GM18858 (cell line): ENCODE measurements around the gene PTPRU.

Source experiments
- ATAC-seq: cut with Tn5 transposase; IDR thresholded peaks from one replicate; pipeline ENCODE4 v1.9.1; 2021; ENCODE audit not compliant: unreplicated experiment

PTPRU gene

DNA sequence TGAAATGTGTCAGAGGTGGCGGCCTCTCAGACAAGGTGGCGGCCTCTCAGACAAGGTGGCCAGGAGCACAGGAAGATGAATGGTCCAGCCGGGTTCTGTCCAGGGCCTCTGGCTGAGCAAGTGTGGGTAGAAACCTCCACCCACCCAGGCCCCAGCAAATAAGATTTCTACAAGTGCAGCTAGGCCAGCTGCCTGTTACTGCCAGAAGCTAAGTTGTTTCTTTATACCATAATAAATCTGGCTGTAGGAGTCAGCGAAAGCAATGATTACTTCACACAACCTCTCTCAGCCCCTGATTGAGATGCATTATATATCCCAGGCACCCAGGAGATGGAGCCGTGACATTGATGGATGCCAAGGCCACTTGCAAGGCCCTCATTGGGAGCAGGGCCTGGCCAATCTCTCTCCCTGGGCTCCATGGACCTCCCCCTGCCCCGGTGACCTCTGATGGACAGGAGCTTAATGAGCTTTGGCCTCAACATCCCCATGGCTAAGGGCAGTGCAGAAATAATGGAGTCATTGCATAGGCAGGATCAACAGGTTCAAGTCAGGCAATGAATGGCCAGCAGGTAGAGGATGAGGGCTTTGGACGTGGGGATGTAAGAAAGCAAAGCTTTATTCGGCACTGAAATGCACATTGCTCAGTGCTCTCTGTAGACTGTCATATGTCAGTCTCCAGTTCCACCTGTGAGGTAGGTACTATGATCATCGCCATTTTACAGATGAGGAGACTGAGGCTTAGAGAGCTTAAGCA, 92.9 kb downstream of the PTPRU start:
- no peak for ATAC-seq

DNA sequence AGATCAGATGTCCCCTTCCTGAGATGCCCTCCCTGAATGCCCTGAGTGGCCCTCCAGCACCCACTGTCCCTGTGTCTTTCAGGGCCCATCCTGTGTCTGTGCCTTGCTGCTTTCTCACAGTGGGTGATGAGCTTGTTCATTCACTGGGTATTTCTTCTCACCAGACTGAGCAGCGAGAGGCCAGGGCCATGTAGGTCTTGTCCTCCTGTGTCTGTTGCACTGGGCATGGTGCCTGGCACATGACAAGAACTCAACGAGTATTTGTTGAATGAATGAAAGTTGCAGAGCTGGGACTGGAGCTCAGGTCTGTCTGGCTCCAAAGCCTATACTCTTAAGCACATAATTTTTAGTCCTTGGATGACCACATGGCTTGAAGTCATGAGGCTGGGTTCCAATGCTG, 93.8 kb downstream of the PTPRU start:
- ATAC-seq: no peak

DNA sequence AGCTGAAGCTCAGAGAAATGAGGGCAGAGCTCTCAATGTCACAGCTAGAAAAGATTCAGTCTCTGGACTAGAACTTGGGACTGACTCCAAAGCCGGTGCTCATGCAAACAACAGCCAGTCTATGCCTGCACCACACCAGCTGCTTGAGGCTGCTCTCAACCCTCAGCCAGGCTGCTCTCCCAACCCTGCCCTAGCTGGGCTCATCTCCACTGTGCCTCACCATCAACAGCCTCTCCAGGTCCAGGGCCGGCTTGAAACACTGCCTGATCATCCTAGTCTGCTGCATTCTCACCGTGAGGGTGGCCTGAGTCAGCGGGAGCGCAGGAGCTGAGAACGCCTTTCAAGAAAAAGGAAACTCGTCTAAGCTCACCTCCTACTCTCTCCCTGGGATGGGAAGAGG, 94.5 kb downstream of the PTPRU start:
- no peak for ATAC-seq

DNA sequence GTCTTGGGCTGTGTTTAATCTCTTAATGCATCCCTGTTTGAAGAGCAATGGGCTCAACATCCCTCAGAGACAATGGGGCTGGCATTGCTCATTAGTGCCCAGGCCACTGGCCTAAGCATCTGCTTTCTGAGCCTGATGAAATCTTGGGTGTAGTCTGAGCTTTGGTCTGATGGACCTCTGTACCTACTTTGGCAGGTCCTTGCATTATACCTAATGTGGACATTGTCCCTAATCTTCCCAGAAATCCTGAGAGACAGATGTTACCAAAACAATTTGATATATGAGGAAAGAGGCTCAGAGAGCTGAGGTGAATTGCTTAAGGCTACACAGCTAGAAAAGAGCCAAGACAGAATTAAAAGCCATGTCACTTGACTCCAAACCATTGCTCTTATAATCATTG, 95.0 kb downstream of the PTPRU start:
- no peak for ATAC-seq

DNA sequence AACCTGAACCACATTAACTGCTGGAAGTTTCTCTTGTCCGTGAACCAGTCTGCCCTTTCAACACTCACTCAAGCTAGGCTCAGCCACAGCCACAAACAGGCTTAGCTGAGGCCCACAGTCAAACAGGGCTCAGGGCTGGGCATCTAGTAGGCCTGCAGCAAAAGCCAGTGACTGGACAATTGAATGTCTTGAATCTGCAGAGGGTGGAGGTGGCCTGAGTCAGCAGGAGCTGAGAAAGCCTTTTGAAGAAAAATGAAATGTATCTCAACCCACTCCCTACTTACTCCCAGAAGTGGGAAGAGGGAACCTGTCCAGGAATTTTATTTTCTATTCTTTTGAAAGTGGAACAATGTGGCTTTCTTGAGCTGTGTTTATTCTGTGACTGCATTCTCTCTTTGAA, 95.4 kb downstream of the PTPRU start:
- no peak for ATAC-seq

DNA sequence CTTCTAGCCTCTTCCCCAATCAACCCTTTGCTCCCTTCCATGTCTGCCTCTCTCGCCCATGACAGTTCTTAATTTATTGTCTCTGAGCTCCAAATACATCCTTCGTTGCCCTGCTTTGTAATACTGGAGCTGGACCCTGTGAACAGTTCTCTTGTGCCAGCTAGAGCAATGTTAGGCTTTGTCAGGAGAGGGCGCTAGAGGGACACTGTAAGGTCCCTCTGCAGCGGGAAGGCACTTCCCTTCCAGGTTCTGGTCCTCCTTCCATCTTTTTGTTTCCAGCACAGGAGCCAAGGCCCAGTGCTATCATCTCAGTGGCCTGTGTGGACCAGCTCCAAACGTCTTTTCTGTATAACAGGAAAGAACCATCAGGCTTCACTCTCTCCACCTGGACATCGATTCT, 95.9 kb downstream of the PTPRU start:
- ATAC-seq: no peak

DNA sequence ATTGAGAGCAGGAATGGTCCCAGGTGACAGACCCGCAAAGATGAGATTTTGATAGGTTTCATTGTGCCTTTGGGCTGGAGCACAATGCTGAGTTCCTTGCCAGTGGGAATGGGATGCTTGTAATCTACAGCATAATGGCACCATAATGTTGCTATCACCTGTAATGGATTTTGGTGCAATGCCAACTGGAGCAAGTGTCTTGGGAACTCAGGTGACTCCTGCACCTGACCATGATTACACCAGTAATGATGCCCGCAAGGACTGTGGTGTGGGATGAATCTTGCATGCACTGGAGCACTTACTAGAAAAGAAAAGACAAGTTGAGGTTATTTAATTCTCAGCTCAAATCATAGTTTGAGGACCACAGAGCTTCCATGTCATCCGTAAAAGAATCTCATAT, 96.7 kb downstream of the PTPRU start:
- no peak for ATAC-seq

DNA sequence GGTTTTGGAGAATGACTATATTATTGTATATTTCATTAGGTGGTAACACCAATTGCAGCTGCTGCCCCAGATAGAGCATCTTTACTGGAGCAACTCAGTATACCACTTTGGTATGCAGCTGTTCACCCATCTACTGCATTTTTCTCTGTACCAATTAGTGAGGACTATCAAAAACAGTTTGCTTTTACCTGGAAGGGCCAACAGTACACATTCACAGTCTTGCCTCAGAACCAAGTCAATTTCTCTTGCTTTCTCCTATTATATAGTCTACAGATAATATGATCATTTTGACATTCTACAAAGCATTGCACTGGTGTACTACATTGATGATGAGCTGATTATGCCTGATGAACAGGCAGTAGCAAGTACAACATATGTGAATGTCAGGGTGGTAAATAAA, 99.3 kb downstream of the PTPRU start:
- ATAC-seq: no peak

DNA sequence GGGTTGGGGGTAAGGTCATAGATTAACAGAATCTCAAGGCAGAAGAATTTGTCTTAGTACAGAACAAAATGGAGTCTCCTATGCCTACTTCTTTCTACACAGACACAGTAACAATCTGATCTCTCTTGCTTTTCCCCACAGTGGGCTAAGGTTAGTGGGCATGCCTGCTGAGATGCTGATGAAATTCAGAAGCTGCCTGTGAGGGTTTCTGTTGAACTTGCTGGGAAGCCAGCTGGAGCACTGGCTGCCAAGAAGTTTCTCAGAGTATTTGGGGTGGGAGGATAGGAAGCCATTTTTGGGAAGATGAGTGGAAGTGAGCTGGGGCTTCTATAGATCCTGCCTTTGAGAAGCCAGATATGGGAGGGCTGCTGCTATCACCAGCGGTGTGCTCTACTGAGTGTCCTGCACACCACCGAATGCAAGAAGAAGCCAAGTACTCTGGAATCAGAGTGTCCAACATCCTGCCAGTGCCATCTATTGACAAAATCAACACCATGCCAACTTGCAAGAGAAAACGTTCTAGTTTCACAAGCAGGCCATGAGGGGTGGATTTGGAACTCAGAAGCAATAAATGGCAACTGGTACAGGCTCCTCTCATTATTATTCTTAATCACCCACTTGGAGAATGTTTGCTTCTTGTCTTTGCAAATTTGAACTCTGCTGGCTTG, 102.7 kb downstream of the PTPRU start:
- no peak for ATAC-seq

DNA sequence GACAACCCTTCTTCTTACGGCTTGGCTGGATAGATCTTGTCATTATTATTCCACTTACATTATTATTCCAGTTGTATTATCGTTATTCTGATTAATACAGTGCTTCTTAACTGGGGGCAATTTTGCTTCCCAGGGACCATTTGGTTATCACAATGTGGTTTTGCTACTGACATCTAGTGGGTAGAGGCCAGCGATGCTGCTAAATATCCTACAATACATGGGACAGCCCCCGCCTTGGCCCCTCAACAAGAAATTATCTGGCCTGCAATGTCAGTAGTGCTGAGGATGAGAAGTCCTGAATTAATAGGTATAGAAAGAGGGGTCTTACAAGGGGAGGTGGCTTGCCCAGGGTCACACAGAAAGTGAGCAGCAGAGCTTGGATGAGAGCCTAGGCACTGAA, 105.6 kb downstream of the PTPRU start:
- no peak for ATAC-seq

DNA sequence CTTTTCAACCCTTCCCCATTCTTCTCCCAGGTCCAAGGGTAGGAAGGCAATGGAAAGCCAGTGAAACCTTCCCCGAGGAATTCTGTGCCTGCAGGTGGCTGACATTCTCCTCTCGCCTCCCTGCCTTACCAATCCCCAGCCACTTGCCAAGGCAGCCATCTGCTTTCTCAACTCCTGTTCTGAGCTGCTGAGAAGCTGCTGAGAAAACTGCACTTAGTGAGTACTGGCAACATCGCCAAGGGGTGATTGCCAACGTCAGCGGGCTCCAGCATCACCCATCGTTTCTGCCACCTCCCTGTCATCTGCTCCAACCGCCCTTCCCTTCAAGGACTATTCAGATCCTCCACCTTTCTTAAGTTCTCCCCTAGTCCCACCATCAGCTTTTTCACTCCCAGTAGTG, 106.0 kb downstream of the PTPRU start:
- no peak for ATAC-seq

DNA sequence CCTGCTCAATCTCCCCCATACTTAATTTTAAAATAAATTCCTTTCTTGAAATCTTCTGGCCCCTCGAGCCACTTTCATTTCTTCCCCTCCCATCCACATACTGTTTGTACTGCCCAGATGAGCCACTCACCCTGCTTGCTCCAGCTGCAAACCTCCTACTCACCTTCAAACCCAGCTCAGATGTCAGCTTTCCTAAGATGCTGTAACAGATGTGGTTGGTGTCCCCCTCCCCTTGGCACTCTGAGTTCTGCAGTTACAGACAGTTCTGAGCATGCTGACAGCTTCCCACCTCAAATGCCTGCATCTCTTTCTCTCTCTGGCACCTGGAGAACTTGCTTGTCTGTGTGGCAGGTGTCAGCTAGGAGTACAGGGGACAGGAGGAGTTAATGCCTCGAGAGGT, 106.7 kb downstream of the PTPRU start:
- ATAC-seq: no peak

DNA sequence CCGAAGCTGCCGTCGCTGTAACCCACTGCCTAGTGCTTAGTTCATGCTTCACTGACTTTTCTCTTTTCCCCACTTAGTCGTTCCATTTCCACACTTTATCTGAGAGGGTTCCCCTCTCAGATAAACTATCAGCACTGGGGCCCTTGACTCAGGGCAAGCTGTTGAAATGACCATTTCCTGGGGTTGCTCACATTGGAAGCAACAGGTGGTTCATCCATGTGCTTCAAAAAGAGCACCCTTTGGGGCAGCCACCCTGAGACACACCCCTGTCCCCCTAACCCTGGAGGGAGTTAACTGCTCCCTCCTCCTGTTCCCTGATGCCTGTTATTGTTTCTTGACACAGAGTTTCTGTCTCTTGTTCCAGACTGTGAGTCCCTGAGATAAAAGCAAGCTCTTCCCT, 107.2 kb downstream of the PTPRU start:
- no peak for ATAC-seq

DNA sequence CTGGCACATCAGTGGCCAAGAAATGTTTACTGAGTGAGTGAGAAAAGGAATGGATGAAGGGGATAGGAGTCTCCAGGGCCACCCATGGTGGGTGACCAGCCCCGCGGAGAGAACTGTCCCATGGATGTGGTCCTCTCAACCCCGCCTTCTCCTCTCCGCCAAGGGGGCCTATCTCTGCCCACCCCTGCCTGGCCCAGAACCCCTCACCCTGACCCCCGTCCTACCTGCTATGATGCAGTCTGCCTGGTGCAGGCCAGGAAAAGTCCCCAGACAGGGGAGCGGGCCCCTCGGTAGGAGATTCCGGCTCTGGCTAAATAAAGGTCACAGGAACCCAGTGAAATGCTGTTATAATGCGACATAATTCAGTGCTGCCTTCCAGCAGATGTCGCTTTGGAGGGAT, 107.6 kb downstream of the PTPRU start:
- no peak for ATAC-seq

DNA sequence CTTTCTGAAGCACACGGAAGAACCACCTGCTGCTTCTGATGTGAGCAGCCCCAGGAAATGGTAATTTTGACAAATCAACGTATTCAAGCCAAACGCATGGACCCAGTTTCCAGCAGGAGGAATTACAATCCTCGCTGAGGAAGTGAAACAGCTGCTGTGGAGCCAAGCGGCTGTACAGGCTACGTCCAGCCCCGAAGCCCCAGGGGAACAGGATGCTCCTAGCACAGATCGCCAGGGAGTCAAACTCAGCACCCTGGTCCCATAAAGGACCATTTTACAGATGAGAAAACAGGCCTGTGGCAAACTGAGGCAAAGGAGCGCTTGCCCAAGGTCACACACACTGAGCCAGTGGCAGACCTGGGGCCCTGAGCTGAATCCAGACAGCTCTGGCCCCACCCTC, 108.0 kb downstream of the PTPRU start:
- ATAC-seq: no peak

DNA sequence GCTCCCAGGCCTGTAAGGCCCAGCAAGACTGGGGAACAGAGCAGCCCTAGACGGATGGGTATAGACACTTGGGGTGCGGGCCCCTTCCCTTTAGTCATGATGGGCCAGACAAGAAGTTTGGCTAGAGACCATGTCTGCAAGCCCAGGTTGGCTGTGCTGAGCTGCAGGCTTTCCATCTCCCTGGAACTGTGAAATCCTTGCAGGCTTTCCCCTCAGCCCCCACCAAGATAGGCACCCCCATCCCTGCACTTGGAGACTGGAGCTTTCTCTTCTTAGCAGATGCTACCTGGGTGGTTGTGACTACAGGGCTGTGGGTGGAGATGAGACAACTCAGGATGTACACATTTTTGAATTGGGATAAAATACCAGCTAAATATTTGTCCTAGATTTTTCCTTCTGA, 110.3 kb downstream of the PTPRU start:
- no peak for ATAC-seq

DNA sequence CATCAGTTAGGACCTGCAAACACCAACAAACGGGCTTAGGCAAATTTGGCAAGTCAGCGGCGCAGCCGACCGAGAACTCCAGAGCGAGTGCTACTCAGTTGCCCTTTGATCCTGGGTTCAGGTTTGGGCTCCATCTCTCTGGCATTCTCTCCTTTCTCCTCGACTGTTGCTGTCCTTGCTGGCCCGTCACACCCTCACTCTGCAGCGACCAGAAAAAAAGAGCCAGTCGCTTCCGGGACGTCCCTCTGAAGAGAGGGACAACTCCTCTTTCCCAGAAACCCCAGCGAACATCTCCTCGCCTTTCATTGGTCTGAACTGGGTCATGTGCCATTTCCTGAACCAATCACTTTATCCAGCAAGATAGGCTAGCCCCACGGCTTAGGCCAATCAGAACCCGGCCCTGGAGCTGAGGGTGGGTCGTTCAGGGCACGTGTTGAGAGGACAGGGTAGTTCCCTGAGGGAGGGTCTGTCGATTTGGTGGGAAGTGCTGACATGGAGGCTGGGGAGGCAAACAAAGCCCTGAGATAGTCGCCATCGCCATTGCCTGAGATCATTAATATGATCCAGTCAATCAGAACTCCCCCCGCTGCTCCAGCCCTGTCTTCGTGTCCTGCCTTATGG, 113.7 kb downstream of the PTPRU start:
- ATAC-seq: no peak

DNA sequence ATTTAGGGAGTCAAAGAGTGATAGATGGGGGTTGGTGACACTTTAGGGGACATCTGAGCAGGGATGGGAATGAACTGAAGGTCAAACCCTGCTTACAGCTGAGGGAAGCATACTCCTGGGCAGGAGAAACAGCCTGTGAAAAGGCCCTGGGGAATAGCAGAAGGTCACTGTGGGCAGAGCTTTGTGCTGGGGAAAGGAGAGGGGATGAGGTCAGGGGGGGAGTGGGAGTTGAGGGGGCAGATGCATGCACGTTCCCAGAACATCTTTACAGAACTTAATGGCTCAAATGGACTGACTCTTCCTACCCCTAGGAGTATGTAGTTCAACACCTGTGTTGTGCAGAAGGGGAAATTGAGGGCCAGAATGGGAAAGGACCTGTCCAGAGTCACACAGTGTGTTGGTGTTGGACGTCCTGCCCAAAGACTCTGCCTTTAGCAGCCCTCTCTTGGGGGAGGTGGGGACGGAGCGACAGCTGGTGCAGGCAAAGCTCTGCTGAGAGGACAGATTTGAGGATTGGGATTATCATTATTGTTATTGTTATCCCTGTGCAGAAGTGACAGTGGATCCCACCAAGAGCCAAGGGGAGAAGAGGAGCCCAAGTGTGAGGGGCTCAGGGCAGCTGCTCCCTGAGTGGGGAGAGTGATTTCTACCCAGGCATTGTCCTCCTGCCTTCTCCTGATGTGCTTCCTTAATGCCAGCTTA, 116.5 kb downstream of the PTPRU start:
- ATAC-seq: no peak

DNA sequence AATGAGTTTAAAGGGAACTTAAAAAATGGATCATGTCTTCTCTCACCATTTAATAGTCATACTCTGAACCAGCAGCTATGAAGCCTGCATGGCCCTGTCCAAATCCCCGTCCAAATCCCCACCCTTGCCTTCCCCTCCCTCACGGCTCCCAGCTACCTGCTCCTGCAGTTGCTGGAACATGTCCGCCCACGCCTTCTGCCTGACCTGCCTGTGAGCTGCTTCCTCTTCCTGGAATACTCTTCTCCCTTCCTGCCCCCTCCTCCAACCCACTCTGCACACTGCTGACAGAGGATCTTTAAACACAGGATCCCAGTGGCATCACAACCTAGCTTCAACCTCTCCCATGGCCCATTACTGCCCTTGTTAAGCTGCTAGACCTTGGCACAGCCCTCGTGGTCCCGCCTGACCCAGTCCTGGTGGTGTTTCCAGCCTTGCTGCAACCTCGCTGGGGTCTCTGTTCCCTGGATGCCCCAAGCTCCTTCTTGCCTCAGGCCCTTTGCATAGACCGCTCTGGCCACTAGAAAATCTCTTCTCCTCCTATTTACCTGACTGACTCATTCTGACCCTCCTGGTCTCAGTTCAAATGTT, 118.3 kb downstream of the PTPRU start:
- no peak for ATAC-seq

DNA sequence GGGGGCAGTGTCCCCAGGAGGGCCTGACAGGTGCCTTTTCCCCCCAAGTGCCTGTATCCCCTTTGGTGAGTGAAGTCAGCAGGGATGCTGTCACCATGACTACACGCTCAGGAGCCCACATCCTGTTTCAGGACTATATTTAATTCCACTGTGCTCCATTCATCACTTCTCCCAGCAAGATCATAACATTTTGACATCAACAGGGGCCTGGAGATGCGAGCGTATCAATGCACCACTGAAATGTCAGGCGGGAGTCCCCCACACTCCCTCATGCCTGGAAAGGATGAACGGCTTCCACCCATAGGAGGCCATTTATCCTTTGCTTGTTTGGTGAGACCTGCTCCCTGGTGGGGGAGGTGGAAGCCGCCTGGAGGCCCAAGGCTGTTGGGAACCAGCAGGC, 119.1 kb downstream of the PTPRU start:
- no peak for ATAC-seq

DNA sequence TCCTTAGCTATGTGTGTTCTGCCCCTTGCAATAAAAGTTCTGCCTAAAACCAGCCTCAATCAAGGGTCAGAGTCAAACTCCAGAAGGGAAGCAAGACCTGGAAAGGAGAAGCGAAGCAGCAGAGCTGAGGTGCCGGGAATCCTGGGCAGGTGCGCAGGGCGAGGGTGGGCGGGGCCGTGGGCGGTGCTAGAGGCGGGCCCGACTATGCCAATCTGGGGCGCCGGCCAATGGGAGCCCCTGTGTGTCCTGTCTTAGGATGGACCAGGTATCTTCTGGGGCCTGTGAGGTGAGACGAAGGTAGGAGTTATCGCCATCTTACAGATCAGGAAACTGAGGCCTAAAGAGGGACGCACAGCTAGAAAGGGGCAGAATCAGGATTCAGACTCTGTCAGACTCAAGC, 120.3 kb downstream of the PTPRU start:
- ATAC-seq: no peak

DNA sequence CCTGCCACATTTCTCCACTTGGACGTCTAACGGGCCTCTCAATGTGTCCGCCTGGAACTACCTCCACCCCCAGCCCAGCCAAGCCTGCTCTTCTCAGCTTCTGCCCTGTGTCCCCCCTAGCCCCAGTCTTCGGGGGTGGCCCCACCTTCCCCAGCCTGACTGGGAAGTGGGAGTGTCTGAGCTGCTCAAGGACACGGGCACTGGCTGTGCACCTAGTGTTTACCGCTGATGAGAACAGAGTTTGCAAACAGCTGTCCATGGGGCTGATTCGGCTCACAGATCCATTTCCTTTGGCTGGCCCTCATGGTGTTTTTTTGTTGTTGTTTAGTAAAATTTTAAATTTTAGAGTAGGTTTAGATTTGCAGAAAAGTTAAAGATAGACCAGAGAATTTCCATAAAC, 121.1 kb downstream of the PTPRU start:
- ATAC-seq: no peak
